Placental epithelial cell (primary cell): ENCODE data around the gene CBY1. TPM values are rescaled to one million over a fixed set of nuclear protein-coding genes. Genes with fewer than 3 reads are reported as not detected.

Experiments
- total RNA-seq: library from RNA; depleted of rRNA; stranded (reverse); fragments of >200 nt; gene quantifications from 2 replicates; pipeline ENCODE4 v1.2.3, GENCODE V29; 2012

Gene CBY1
- 14.2 and 20.4 TPM in 2 replicates for total RNA-seq

GRCh38 chr22:38656256-38657044, at the start of gene CBY1, which contains the start of gene FAM227A:
TSS of gene CBY1 (plus strand) at chr22:38656638. CDS start at chr22:38668055, 11,417 bp downstream.
TSS of gene FAM227A (minus strand) at chr22:38656392. CDS start at chr22:38650168, 6,224 bp downstream.

GRCh38 chr22:38681582-38682335, 25.3 kb downstream of the CBY1 start, which contains the start of gene TOMM22:
TSS of gene TOMM22 (plus strand) at chr22:38681957. CDS start at chr22:38681979, 22 bp downstream.

GRCh38 chr22:38700789-38701628, 44.6 kb downstream of the CBY1 start, which contains the start of gene JOSD1:
TSS of gene JOSD1 (minus strand) at chr22:38700943. CDS start at chr22:38699987, 956 bp downstream.

GRCh38 chr22:38705235-38706100, 49.0 kb downstream of the CBY1 start, which contains the start of gene GTPBP1:
TSS of gene GTPBP1 (plus strand) at chr22:38705944. CDS start at chr22:38705956, 12 bp downstream.

Other genes with a start within 250 kb of the CBY1 start
- gene KCNJ4, start 201.4 kb upstream of the CBY1 start, total RNA-seq, result not detected in 2 replicates
- 67.5 and 126 TPM in 2 replicates for gene KDELR3, start 188.5 kb upstream of the CBY1 start, total RNA-seq
- 590 and 771 TPM in 2 replicates for gene DDX17, start 150.3 kb upstream of the CBY1 start, total RNA-seq
- 5.0 and 5.5 TPM in 2 replicates for gene DMC1, start 86.5 kb upstream of the CBY1 start, total RNA-seq
- 1.2 and 3.1 TPM in 2 replicates for gene FAM227A, start 246 bp upstream of the CBY1 start, total RNA-seq
- gene TOMM22, start 25.3 kb downstream of the CBY1 start, total RNA-seq, result 48.7 and 97.0 TPM in 2 replicates
- gene JOSD1, start 44.3 kb downstream of the CBY1 start, total RNA-seq, result 55.0 and 76.5 TPM in 2 replicates
- 32.5 and 34.9 TPM in 2 replicates for gene GTPBP1, start 49.3 kb downstream of the CBY1 start, total RNA-seq
- 69.1 and 119 TPM in 2 replicates for gene SUN2, start 99.4 kb downstream of the CBY1 start, total RNA-seq
- 18.5 and 19.5 TPM in 2 replicates for gene DNAL4, start 137.5 kb downstream of the CBY1 start, total RNA-seq
- gene NPTXR, start 187.4 kb downstream of the CBY1 start, total RNA-seq, result 0.43 and 0.79 TPM in 2 replicates
- 27.7 and 41.2 TPM in 2 replicates for gene CBX6, start 215.6 kb downstream of the CBY1 start, total RNA-seq